ENCODE data around the gene CYP2W1. TPM values are rescaled to one million over a fixed set of nuclear protein-coding genes. Genes with fewer than 3 reads are reported as not detected.
"Not testable (repeated sequence)": the region's sequence is repeated elsewhere in the genome, so short reads cannot be mapped to it uniquely, and the experiment has no call there.

The CYP2W1 gene
- total and polyA plus RNA-seq, 10 of the 15 experiments (the other 5 are each of a cell fraction or from before 2014, with no cell fraction given): not detected

DNA sequence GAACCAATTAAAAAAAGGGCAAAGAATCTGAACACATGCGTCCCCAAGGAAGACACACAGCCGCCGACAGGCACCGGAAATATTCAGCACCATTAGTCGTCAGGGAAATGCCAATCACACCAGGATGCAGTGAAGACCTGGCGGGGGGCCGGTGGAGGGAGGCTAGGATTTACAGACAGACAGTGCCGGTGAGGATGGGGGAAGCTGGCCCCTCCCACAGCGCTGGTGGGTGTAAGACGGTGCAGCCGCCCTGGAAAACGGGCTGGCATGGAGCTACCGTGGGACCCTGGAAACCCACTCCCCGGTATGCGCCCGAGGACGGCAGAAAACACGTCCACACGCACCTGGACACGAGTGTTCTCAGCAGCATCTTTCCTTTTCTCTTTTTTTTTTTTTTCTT, 23.7 kb upstream of the CYP2W1 start:
- H3K4me3 ChIP-seq: no peak overlapping the region
- ChIA-PET POLR2A (interaction anchor here (0.6 to 0.7 kb wide), 2 partner anchors 34 to 46 kb away, joined by 5 read pairs; no protein-coding TSS in a partner anchor), CTCF (no interaction called here), RAD21 (ENCODE audit: unreplicated experiment) (interaction anchor here (1.8 kb wide), 1 partner anchor 9 kb away, joined by 6 read pairs; no protein-coding TSS in a partner anchor), SMC1A (ENCODE audit: uncharacterized antibody, unreplicated experiment) (interaction anchor here (1.7 kb wide), 1 partner anchor 13 kb away, joined by 5 read pairs; no protein-coding TSS in a partner anchor)
- 57% methylated on average over 20 of the region's 20 CpGs for WGBS (ENCODE audit: insufficient coverage, insufficient replicate concordance, low lambda C conversion rate, missing lambda C conversion rate)
- no peak overlapping the region for H3K4me2 ChIP-seq (ENCODE audit: control insufficient read depth, insufficient read depth)
- no peak for TF ChIP-seq SREBF1 (IDR thresholded peaks at IDR 0.05; ENCODE audit: low read length)
- no peak for TF ChIP-seq CHD4 (IDR thresholded peaks at IDR 0.05)
- TF ChIP-seq TCF3 (IDR thresholded peaks at IDR 0.05; ENCODE audit: borderline replicate concordance, insufficient read depth, low read depth, low read length): no peak
- no peak for TF ChIP-seq HDGF (IDR thresholded peaks at IDR 0.05)
- TF ChIP-seq IRF4 (IDR thresholded peaks at IDR 0.05; ENCODE audit: low read depth, low read length): no peak
- no peak for TF ChIP-seq BMI1 (IDR thresholded peaks at IDR 0.05; ENCODE audit: borderline replicate concordance)
- TF ChIP-seq SMARCA5 (IDR thresholded peaks at IDR 0.05): no peak
- no peak for TF ChIP-seq FOXM1 (IDR thresholded peaks at IDR 0.05; ENCODE audit: low read depth, low read length)
- no peak for ATAC-seq
- H3K79me2 ChIP-seq (ENCODE audit: control insufficient read depth, insufficient read depth, low read length): no peaks in the 10 kb centered on the region; the same call in 1 of the 2 replicates
- no peak overlapping the region for H3K9ac ChIP-seq (ENCODE audit: control insufficient read depth, insufficient read depth, low read length)
- H3K9me3 ChIP-seq (replicated peaks; ENCODE audit: control insufficient read depth, insufficient read depth, low read length): no peaks in the 10 kb centered on the region; the same call in 2 of the 3 replicates
- no peak for DNase-seq (ENCODE audit: low read depth, low spot score)
- no peaks in the 10 kb centered on the region for H4K20me1 ChIP-seq (ENCODE audit: control insufficient read depth, insufficient read depth)
- no peak overlapping the region for H3K27ac ChIP-seq (ENCODE audit: control insufficient read depth, insufficient read depth)
- in situ Hi-C loops (cut with MboI) (no loop called here), intact Hi-C loops (cut with micrococcal nuclease; ENCODE audit: unreplicated experiment) (loop anchor here (10.0 kb wide), 1 partner anchor 174 kb away; no protein-coding TSS in a partner anchor)
- H3K27me3 ChIP-seq (replicated peaks in 1 of 2; ENCODE audit: control insufficient read depth in 2 of 2, insufficient read depth in 2 of 2, low read length in 1 of 2): no peaks in the 10 kb centered on the region
- H3K36me3 ChIP-seq (ENCODE audit: control insufficient read depth in 2 of 2, insufficient read depth in 2 of 2, low read length in 1 of 2): no peaks in the 10 kb centered on the region
- H3K4me1 ChIP-seq (ENCODE audit: control insufficient read depth, insufficient read depth, low read length): peaks cover 11% of the 10 kb centered on the region
- no TSS peak for BruUV-seq (replicated peaks)
- no peak for FAIRE-seq
- H2AFZ ChIP-seq (ENCODE audit: control insufficient read depth, low read depth, low read length): no peak overlapping the region

DNA sequence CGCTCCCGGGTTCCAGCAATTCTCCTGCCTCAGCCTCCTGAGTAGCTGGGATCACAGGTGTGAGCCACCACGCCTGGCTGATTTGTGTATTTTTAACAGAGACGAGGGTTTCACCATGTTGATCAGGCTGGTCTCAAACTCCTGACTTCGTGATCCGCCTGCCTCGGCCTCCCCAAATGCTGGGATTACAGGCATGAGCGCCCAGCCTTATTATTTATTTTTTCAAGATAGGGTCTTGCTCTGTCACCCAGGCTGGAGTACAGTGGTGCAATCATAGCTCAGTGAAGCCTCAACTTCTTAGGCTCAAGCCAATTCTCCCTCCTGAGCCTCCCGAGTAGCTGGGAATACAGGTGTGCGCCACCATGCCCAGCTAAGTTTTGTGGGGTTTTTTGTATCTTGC, 23.2 kb upstream of the CYP2W1 start:
- not testable (repeated sequence) for ATAC-seq
- POLR2A ChIA-PET: interaction anchor here (0.7 kb wide), 1 partner anchor 34 kb away, joined by 5 read pairs; no protein-coding TSS in a partner anchor
- in situ Hi-C loops (cut with MboI): loop anchor here (5.0 kb wide), 1 partner anchor 642 kb away; no protein-coding TSS in a partner anchor

More for the DNA sequence above, 23.2 kb upstream of the CYP2W1 start:
- peaks cover 15% of the 10 kb centered on the region for H3K4me1 ChIP-seq (ENCODE audit: control insufficient read depth, insufficient read depth, low read length)
- H3K27ac ChIP-seq (ENCODE audit: control insufficient read depth, insufficient read depth); DNase-seq (ENCODE audit: low read depth, low spot score); H4K20me1 ChIP-seq (ENCODE audit: control insufficient read depth, insufficient read depth); H3K9ac ChIP-seq (ENCODE audit: control insufficient read depth, insufficient read depth, low read length); H3K9me3 ChIP-seq (replicated peaks; ENCODE audit: control insufficient read depth, insufficient read depth, low read length); H3K79me2 ChIP-seq (ENCODE audit: control insufficient read depth, insufficient read depth, low read length); H3K4me3 ChIP-seq; H2AFZ ChIP-seq (ENCODE audit: control insufficient read depth, low read depth, low read length); BruUV-seq (replicated peaks); CTCF ChIA-PET; H3K36me3 ChIP-seq (ENCODE audit: control insufficient read depth in 2 of 2, insufficient read depth in 2 of 2, low read length in 1 of 2); FAIRE-seq; H3K4me2 ChIP-seq (ENCODE audit: control insufficient read depth, insufficient read depth); H3K27me3 ChIP-seq (replicated peaks in 1 of 2; ENCODE audit: control insufficient read depth in 2 of 2, insufficient read depth in 2 of 2, low read length in 1 of 2): not testable (repeated sequence)
- SMC1A ChIA-PET (ENCODE audit: uncharacterized antibody, unreplicated experiment): interaction anchor here (1.7 kb wide), 1 partner anchor 12 kb away, joined by 5 read pairs; no protein-coding TSS in a partner anchor
- RAD21 ChIA-PET (ENCODE audit: unreplicated experiment): interaction anchor here (1.8 kb wide), 1 partner anchor 9 kb away, joined by 6 read pairs; no protein-coding TSS in a partner anchor
- WGBS (ENCODE audit: insufficient coverage, insufficient replicate concordance, low lambda C conversion rate, missing lambda C conversion rate): 82% methylated on average over 10 of the region's 10 CpGs
- intact Hi-C loops (cut with micrococcal nuclease; ENCODE audit: unreplicated experiment): loop anchor here (10.0 kb wide), 1 partner anchor 175 kb away; no protein-coding TSS in a partner anchor
